Smooth muscle cell (in vitro differentiated cells): ENCODE data around the gene CCHCR1. TPM values are rescaled to one million over a fixed set of nuclear protein-coding genes. Genes with fewer than 3 reads are reported as not detected.

Source experiments
- DNase-seq: peaks from one replicate; lab custom pipeline; 2025; ENCODE audit not compliant: unreplicated experiment; lab: John Stamatoyannopoulos, UW
- H2AFZ ChIP-seq: fragments of 200-600 bp; sonication (generic); 2 replicates; pipeline ENCODE4 v1.6.0; 2016; ENCODE audit warnings: antibody characterized with exemption, low read depth, mild to moderate bottlenecking
- H3F3A ChIP-seq: fragments of 200-600 bp; sonication (generic); 2 replicates; pipeline ENCODE4 v1.6.0; 2017; ENCODE audit warnings: antibody characterized with exemption, low read depth
- H3K27ac ChIP-seq: fragments of 200-600 bp; sonication (generic); 2 replicates; pipeline ENCODE4 v1.5.1; 2016; ENCODE audit warnings: low read depth, mild to moderate bottlenecking
- H3K27me3 ChIP-seq: fragments of 200-600 bp; sonication (generic); 2 replicates; pipeline ENCODE4 v1.6.1; 2016; ENCODE audit warnings: low read depth, mild to moderate bottlenecking
- H3K36me3 ChIP-seq: fragments of 200-600 bp; sonication (generic); 2 replicates; pipeline ENCODE4 v1.5.1; 2016; ENCODE audit warnings: low read depth
- H3K4me1 ChIP-seq: fragments of 200-600 bp; sonication (generic); 2 replicates; pipeline ENCODE4 v1.5.1; 2016; ENCODE audit warnings: low read depth
- H3K4me2 ChIP-seq: fragments of 200-600 bp; sonication (generic); 2 replicates; pipeline ENCODE4 v1.6.0; 2016; ENCODE audit warnings: mild to moderate bottlenecking
- H3K4me3 ChIP-seq: fragments of 200-600 bp; sonication (generic); 2 replicates; pipeline ENCODE4 v1.5.1; 2016; ENCODE audit warnings: mild to moderate bottlenecking
- H3K79me2 ChIP-seq: fragments of 200-600 bp; sonication (generic); 2 replicates; pipeline ENCODE4 v1.6.0; 2016; ENCODE audit warnings: low read depth, mild to moderate bottlenecking
- H3K9ac ChIP-seq: fragments of 200-600 bp; sonication (generic); 2 replicates; pipeline ENCODE4 v1.6.0; 2016; ENCODE audit warnings: low read depth
- H3K9me3 ChIP-seq: fragments of 200-600 bp; sonication (generic); replicated peaks from 2 replicates; pipeline ENCODE4 v1.5.1; 2016; ENCODE audit warnings: low read depth
- H4K20me1 ChIP-seq: fragments of 200-600 bp; sonication (generic); 2 replicates; pipeline ENCODE4 v1.6.0; 2016; ENCODE audit warnings: low read depth
- WGBS: methylation state at CpG from one replicate; pipeline ENCODE4 v1.1.7; 2016; ENCODE audit warnings: low lambda C conversion rate; 5-methylcytosine and 5-hydroxymethylcytosine counted together
- polyA plus RNA-seq: library from polyadenylated mRNA; unstranded; fragments of >200 nt; fragmentation: Nextera tagmentation; extraction: Ambion mirVana; gene quantifications from 2 replicates; pipeline ENCODE4 v1.2.1, GENCODE V29; 2016
- total RNA-seq: library from RNA; depleted of rRNA; stranded (reverse); fragments of >200 nt; gene quantifications from 2 replicates; pipeline ENCODE4 v1.2.3, GENCODE V29; 2014
- TF ChIP-seq, protein P1 (sequence below): fragments of 200-600 bp; sonication (generic); IDR thresholded peaks from 2 replicates; pipeline ENCODE4 v1.5.1; 2017; ENCODE audit warnings: borderline replicate concordance, mild to moderate bottlenecking, antibody characterized with exemption; ENCODE audit not compliant: insufficient read depth, poor library complexity, severe bottlenecking

CCHCR1 gene, protein sequence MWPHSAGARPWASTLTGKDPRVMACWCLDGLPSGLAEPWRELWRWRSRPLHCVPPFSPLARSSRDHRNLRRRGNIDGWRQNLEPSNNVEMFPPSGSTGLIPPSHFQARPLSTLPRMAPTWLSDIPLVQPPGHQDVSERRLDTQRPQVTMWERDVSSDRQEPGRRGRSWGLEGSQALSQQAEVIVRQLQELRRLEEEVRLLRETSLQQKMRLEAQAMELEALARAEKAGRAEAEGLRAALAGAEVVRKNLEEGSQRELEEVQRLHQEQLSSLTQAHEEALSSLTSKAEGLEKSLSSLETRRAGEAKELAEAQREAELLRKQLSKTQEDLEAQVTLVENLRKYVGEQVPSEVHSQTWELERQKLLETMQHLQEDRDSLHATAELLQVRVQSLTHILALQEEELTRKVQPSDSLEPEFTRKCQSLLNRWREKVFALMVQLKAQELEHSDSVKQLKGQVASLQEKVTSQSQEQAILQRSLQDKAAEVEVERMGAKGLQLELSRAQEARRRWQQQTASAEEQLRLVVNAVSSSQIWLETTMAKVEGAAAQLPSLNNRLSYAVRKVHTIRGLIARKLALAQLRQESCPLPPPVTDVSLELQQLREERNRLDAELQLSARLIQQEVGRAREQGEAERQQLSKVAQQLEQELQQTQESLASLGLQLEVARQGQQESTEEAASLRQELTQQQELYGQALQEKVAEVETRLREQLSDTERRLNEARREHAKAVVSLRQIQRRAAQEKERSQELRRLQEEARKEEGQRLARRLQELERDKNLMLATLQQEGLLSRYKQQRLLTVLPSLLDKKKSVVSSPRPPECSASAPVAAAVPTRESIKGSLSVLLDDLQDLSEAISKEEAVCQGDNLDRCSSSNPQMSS
- total RNA-seq (4.9 and 8.2 TPM in 2 replicates), polyA plus RNA-seq (15.0 and 25.4 TPM in 2 replicates)

DNA sequence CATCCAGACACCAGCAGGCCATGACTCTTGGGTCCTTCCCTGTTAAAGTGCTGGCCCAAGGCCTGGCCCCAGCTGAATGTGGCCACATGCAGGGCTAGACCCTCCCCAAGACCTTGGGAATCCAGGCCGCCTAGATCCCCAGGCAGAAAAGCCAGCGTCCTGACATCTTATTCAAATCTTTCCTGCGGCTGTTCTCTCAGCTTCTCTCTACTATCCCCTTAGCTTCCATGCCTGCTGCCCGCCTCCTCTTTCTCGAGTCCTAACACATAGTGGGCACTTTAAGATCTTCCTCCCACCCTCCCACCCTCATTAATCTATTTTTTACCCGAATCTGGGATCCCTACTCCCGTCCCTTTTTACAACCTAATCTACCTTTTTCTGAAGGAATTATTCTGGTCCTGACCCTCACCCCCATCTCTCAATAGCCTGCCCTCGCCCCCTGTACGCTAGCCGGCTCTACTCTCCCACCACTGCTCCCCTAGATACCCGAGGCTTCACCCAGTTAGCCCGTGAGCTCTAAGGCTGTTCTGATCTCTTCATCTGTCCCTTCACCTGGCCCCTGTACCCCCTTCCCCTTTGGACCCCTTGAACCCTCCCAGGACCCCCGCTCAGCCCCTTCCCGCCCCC, at the start of gene CCHCR1:
Gene CCHCR1, minus strand, starts transcription at position 290 of the 627 bp plus-strand sequence. Its CDS starts 202 bp downstream, at position 88.
- H3K79me2 ChIP-seq, result no peaks in the 10 kb centered on the region
- no peaks in the 10 kb centered on the region for H3F3A ChIP-seq
- peak within 1 kb of the TSS; percentile 98 for H2AFZ ChIP-seq
- no peaks in the 10 kb centered on the region for H3K27me3 ChIP-seq
- H3K27ac ChIP-seq, result no peak within 1 kb of the TSS
- H3K4me2 ChIP-seq, result peak within 1 kb of the TSS; percentile 94
- TF ChIP-seq, protein P1, sequence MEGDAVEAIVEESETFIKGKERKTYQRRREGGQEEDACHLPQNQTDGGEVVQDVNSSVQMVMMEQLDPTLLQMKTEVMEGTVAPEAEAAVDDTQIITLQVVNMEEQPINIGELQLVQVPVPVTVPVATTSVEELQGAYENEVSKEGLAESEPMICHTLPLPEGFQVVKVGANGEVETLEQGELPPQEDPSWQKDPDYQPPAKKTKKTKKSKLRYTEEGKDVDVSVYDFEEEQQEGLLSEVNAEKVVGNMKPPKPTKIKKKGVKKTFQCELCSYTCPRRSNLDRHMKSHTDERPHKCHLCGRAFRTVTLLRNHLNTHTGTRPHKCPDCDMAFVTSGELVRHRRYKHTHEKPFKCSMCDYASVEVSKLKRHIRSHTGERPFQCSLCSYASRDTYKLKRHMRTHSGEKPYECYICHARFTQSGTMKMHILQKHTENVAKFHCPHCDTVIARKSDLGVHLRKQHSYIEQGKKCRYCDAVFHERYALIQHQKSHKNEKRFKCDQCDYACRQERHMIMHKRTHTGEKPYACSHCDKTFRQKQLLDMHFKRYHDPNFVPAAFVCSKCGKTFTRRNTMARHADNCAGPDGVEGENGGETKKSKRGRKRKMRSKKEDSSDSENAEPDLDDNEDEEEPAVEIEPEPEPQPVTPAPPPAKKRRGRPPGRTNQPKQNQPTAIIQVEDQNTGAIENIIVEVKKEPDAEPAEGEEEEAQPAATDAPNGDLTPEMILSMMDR, result no peak
- peaks cover 16% of the 10 kb centered on the region for H3K4me1 ChIP-seq
- H3K36me3 ChIP-seq, result no peaks in the 10 kb centered on the region
- H3K9ac ChIP-seq, result peak within 1 kb of the TSS; percentile 86
- H3K9me3 ChIP-seq, result no peaks in the 10 kb centered on the region
- no peak for DNase-seq
- H3K4me3 ChIP-seq, result peak within 1 kb of the TSS; percentile 79
- no peaks in the 10 kb centered on the region for H4K20me1 ChIP-seq
- 25% methylated on average over 10 of the region's 14 CpGs for WGBS

DNA sequence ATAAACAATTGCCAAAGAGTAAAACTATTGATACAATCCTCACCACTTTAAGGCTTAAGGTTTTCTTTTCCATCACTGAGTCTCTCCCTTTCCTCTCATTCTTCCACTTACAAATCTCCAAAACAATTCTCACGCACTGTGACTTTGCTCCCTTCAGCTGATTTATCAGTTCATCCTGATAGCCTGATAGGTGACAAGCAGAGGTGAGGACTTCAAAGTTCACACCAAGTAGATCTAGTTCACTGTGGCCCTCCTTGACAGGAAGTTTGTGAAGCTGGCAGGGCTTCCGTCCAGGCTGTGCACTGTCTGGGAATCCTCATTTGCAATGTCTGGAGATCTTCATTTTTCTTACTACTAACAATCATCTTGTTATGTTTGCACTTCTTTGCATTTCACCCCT, 48.0 kb upstream of the CCHCR1 start:
- Histone ChIP-seq H2AFZ (no peak overlapping the region), H3K27me3 (no peaks in the 10 kb centered on the region), H3K79me2 (no peaks in the 10 kb centered on the region), H3K4me1 (peaks cover 20% of the 10 kb centered on the region), H3K4me2 (no peak overlapping the region), H3F3A (peaks cover 9% of the 10 kb centered on the region), H3K9ac (no peak overlapping the region), H3K36me3 (no peaks in the 10 kb centered on the region), H3K4me3 (no peak overlapping the region), H3K9me3 (no peaks in the 10 kb centered on the region), H3K27ac (no peak overlapping the region), H4K20me1 (no peaks in the 10 kb centered on the region)
- WGBS, result 81% methylated on average over 2 of the region's 2 CpGs
- TF ChIP-seq, protein P1, result no peak
- no peak for DNase-seq

DNA sequence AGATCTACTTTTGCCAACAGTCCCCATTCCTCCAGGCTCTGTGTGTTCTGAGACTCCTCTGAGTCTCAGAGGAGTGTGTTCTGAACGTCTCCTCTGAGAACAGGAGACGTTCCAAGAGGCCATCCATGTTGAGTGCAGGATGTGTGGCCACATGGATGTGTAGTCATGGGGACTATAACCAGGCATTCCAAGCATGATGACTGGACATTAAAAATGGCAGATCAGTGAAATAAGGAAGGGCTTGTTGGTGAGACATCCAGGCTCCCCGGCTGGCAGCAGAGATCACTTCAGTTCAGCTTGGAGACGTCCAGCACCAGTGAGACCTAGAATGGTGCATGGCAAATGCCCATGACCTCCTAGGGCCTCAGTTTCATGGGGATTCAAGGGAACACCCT, 47.1 kb upstream of the CCHCR1 start:
- peak overlapping the region; percentile 1 for H3K4me2 ChIP-seq
- no peaks in the 10 kb centered on the region for H4K20me1 ChIP-seq
- no peaks in the 10 kb centered on the region for H3K36me3 ChIP-seq
- H3K79me2 ChIP-seq, result no peaks in the 10 kb centered on the region
- H2AFZ ChIP-seq, result no peak overlapping the region
- H3K27ac ChIP-seq, result peak overlapping the region; percentile 88
- no peaks in the 10 kb centered on the region for H3K9me3 ChIP-seq
- H3K4me1 ChIP-seq, result peaks cover 20% of the 10 kb centered on the region
- no peak overlapping the region for H3K9ac ChIP-seq
- peaks cover 9% of the 10 kb centered on the region for H3F3A ChIP-seq
- DNase-seq, result no peak
- H3K27me3 ChIP-seq, result no peaks in the 10 kb centered on the region
- TF ChIP-seq, protein P1, result no peak
- no peak overlapping the region for H3K4me3 ChIP-seq
- WGBS, result 95% methylated on average over 4 of the region's 4 CpGs
